GM21528 (cell line): ENCODE results near the gene SLC12A7.
"Not testable (repeated sequence)": the region's sequence is repeated elsewhere in the genome, so short reads cannot be mapped to it uniquely, and the experiment has no call there.

Source experiments
- ATAC-seq: cut with Tn5 transposase; IDR thresholded peaks from one replicate; pipeline ENCODE4 v1.9.1; 2021; ENCODE audit warnings: mild to moderate bottlenecking, moderate library complexity; ENCODE audit not compliant: unreplicated experiment, low FRiP score

Gene SLC12A7

DNA sequence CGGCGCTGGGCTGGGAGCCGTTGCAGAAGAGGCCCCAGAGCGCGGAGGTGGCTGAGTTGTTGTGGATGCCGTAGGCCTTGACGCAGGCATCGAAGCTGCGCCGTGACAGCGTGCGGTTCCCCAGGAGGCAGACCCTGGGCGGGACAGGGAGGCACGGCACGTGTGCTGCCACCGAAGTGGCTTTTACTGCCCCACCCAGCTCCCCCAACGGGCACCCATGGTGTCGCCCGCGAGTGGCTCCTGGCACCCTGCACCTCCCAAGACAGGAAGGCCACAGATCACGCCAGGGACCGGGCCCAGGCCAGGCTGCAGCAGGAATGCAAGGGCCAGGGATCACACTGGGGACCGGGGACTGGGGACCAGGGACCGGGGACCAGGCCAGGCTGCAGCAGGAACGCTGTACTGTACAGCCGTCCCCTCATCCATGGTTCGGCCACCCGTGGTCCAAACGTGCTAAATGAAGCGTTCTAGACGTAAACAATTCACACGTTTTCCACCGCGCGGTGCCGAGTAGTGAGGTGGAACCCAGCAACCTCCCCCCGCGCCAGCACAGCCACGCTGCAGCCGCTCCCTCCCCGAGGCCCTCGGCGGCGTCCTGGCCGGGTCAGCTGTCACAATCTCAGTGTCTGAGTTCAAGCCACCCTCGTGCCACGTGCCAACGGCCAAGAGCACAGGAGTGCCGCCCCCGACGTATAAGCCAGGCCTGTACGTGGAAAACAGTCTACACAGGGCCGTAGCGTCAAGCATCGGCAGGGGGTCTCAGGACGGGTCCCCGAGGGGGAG, 27.8 kb downstream of the SLC12A7 start:
- ATAC-seq, result no peak

DNA sequence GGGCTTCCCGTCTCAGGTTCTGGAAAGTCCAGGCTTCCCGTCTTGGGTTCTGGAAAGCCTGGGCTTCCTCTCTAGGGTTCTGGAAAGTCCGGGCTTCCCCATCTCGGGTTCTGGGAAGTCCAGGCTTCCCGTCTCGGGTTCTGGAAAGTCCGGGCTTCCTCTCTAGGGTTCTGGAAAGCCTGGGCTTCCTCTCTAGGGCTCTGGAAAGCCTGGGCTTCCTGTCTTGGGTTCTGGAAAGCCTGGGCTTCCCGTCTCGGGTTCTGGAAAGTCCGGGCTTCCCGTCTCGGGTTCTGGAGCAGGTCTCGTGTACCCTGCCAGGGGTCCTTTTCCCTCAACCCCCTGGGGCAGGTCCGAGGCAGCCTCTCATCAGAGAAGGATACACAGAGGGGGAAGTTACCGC, 28.8 kb downstream of the SLC12A7 start:
- ATAC-seq, result not testable (repeated sequence)

DNA sequence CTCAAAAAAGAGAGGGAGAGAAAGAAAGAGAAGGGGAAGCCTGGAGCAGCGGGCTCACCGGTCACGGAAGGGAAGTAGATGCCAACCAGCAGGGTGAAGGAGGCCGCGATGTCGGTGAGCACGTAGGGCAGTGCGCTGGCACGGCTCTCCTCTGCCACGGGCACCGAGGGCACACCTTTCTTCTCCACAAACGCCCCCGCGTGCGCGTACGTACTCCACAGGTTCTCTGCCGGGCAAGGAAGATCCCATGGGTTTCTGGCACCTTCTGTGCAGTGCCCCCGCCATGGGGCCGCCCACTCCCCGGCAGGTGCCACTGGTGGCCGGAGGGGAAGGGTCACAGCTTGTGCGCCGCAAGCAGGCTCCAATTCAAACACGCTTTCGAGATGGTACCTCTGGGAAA, 30.3 kb downstream of the SLC12A7 start:
- ATAC-seq, result no peak

DNA sequence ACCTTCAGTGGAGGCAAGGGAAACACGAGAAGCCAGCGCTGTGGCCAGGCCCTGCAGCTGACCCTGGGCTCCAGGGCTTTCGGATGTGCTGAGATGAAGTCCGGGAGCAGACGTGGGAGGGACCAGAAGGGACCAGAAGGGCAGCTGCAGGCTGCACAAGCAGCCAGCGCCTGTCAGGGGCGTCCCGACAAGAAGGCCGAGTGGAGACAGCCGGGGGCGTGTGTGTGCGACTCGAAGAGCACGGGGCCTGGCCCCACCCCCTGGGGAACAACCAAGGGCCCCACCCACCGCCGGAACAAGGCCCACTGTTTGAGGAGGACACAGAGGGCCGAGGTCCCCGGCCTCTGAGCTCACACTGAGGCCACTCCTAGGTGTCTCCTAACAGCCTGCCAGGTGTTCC, 31.4 kb downstream of the SLC12A7 start:
- ATAC-seq, result no peak

DNA sequence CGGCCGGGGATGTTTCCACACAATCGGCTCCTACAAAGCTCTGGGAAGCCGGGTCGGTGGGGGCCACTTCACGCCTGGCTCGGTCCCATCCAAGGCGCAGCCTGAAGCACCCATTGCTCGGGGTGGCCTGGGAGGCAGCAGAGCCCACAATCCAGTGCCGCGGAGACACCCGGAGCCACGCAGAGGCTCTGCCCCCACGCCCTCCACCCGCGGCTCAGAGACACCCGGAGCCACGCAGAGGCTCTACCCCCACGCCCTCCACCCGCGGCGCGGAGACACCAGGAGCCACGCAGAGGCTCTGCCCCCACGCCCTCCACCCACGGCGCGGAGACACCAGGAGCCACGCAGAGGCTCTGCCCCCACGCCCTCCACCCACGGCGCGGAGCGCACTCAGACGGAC, 31.9 kb downstream of the SLC12A7 start:
- no peak for ATAC-seq

DNA sequence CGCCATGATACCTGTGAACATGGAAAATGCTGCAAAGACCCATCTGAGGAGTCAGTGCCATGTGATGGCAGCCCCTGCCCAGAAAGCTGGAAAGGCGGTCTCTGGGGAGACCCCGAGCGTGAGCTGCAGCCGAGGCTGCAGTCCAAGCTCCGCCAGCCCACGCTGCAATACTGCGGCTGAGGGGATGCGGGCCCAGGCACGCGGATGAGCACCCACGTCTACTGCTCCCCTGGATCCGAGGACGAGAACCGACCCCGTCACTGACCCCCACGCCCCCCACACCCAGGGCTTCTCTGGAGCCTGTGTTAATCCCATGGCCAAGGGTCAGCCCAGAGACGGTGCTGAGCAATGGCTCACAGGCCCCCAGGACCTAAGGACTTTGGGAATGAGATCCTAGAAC, 32.4 kb downstream of the SLC12A7 start:
- ATAC-seq, result no peak

DNA sequence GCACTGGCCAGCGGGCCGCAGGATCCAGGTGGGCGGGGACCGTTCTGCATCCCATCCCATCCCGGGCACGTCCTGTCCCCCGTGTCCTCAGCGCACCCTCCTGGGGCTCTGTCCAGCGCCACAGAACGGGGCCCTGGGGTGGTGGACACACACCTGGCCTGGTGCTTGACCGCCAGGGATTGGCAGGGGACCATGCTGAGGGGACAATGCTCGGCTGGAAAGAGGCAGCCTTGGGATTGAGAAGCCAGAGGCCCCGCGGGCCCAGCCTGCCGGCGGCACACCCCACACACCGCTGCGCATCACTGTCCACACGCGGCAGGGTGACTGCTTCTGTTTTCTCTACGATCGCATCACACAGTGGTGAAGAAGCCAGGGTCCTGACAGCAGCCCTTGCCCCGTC, 33.0 kb downstream of the SLC12A7 start:
- no peak for ATAC-seq

DNA sequence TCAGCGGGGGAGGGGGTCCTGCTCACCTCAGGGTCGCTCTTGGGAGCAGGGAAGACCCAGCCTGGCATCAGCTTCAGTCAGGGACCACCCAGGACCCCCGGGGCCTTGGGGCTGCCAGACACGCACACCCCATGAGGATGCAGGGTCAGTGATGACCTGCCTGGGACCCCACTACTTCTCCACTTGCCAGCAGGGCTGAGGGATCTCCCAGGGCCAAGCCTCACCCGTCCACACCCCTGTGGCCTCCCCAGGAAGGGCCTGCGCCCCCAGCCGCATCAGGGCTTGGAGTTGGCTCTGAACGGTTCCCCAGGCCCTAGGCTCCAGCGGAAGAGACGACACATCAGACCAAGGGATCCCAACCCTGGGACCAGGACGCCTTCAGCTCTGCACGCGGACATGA, 33.7 kb downstream of the SLC12A7 start:
- ATAC-seq, result no peak

DNA sequence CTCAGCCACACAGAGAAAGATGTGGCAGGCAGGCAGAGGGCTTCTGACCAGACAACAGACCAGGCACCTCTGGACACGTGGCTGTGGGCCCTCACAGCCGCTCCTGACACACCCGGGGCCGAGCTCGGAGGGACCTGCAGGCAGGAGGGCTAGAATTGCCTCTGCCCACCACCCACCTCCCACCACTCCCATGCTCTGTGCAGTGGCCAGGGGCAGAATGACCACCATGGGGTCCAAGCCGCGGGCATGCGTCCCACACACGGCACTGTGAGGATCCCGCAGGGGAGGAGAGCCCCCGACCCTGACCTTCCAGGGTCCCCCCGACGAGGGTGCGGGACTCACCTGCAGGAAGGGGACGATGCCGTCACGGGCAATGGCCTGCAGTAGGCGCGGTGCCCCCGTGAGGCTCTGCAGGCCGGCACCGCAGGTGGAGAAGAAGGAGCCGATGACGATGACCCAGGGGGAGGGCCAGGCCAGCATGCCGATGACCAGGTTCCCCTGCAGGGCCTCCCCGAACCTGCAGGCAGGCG, 34.3 kb downstream of the SLC12A7 start:
- no peak for ATAC-seq

DNA sequence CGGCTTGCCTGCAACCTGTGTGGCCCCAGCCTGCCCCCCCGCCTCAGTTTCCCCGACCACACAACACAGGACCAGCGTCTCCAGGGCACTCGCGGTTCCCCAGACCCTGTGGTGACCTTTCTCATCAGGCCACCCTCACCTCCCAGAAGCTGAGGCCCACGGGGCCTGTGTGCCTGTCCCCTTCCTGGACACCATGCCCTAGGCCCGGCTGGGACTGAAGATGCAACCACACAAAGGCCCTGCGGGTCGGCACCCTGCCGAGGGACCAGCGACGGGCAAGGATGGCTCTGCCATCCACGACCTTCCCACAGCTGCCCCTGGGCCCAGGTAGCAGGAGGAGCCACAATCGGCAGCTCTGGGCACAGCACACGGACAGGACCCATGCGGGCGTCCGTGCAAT, 34.8 kb downstream of the SLC12A7 start:
- ATAC-seq, result no peak

DNA sequence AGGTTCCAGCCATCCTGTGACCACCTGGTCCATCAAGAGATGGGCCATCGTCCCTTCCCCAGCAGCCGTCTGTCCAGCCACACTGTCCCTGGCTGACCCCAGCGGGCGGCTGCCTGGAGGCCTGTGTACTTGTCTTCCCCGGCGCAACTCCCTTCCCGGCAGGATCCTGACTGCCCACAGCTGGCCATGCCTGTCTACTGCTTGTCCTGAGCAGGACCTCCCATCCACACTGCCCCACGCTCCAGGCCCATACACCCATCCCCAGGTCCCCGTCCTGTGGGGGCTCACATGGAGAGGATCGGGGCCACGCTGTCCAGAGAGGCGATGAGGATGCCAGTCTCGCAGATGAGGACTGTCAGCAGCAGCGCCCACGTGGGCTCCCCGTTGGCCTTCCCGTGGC, 35.5 kb downstream of the SLC12A7 start:
- no peak for ATAC-seq

DNA sequence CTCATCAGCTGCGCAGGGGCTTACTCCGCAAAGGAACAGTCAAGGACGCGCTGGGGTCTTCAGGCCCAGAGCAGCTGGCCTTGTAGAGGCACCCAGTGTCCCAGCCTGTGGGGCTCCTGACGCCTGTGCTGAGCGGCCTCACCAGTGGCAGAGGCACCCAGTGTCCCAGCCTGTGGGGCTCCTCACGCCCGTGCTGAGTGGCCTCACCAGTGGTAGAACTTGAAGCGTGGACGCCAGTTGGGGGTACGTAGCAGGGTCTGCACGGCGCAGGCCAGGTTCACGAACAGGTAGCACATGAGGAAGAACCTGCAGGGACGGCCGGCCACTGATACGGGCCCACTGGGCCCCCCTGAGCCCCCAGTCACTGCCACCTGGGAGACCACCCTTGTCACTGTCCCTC, 35.9 kb downstream of the SLC12A7 start:
- ATAC-seq, result no peak

DNA sequence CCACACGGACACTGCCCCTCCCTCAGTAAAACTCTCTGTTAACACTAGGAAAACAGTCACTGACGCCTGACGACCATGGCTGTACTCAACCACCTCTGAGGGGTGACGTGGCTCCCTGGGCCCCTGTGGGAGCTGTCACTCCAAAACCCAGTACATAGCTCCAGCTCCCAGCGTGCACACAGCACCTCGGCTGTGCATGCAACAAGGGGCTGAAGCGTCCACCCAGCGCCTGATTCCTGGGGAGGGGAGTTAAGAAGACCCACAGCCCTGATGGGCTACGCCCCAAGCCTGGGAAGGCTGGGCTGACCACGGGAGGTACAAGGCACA, 36.3 kb downstream of the SLC12A7 start:
- ATAC-seq, result no peak

DNA sequence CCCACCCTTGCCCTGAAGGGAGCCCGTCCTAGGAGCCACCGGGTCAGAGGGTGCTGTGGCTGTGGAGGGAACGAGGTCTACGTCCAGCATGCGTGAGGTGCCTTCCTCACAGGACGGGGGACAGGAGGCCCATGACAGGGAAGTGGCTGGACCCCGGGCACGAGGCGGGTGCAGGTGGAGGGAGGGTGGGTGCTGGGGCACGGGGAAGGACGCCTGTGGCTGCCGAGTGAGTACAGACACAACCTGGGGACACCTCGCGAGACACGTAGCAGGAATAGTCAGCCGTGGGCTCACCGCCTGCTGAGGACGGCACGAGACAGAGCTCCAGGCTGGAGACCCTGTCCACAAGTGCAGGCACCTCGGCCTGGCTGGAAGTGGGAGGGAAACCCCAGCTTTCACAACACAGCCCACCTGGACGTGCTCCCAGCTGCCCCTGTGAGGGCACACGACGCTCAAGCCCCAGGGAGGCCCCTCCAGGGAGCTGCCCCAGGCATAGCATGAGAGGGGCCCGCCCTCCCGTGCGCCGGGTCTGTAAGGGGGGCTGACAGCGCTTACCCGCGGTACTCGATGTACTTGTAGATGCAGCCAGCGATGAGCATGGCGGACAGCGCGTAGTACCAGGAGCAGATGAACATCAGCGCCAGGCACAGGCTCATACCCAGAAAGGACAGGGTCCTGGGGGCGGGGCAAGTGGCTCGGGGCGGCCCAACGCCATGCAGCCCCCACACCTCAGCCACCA, 36.9 kb downstream of the SLC12A7 start:
- no peak for ATAC-seq

DNA sequence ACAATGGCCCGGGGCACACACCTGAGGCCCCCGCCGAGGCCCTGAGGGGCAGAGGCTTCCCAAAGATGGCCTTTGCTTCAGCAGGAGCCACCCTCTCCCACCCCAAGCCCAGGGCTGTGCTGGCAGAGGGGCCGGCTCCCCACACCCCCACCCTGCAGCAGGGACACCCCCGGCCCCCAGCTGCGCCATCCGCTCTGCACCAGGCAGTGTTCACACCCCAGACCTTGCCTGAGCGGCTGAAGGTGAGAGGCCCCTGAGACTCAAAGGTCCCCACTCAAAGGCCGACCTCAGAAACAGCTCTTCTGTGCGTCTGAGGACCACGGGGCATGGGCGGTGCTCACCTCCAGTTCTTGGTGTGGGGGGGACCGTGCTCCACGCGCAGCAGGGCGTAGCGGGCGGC, 37.6 kb downstream of the SLC12A7 start:
- no peak for ATAC-seq

DNA sequence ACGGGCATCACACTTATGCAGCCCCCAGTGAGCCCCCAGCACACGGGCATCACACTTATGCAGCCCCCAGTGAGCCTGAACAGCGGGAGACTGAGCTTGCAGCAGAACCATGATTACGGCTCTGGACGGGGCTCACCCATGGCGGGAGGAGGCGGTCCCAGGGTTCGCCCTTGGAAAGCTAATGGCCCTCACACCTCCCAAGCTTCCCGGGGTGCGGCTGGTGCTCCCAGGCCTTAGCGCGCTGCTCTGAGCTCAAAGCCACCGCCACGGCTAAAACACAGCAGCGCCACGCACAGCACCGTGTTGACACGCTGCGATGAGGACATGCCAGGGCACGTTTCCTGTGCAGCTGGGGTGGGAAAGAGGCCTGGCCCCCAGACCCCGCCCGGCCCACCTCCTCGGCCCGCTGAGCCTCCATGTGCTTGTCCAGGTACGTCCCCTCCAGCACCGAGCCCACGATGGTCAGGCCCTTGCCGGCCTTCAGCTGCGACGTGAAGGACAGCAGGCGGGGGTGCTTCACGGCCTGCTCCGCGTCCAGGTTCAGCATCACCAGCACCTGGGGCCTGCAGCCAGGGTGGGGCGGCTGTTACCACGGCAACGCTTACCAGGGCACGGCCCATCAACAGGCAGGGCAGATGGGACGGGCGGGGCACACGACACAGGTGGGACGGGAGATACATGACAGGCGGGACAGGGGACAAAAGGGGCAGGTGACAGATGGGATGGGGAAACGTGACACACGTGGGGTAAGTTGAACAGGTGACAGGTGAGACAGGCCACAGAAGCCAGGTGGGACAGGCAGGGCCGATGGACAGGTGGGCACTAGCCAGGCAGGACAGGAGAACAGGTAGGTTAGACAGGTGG, 38.4 kb downstream of the SLC12A7 start:
- no peak for ATAC-seq

DNA sequence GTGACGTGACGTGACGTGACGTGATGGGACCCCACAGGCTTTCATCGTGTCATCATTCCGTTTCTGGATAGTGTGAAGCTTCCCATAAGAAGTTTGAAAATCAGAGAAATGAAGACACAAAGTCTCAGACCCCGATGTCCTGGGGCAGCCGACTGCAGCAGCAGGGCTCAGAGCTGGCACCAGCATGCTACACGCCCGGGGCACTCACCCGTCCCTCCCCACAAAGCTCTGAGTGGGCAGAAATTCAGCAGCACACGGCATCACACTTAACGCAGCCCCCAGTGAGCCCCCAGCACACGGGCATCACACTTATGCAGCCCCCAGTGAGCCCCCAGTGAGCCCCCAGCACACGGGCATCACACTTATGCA, 42.2 kb downstream of the SLC12A7 start:
- no peak for ATAC-seq

DNA sequence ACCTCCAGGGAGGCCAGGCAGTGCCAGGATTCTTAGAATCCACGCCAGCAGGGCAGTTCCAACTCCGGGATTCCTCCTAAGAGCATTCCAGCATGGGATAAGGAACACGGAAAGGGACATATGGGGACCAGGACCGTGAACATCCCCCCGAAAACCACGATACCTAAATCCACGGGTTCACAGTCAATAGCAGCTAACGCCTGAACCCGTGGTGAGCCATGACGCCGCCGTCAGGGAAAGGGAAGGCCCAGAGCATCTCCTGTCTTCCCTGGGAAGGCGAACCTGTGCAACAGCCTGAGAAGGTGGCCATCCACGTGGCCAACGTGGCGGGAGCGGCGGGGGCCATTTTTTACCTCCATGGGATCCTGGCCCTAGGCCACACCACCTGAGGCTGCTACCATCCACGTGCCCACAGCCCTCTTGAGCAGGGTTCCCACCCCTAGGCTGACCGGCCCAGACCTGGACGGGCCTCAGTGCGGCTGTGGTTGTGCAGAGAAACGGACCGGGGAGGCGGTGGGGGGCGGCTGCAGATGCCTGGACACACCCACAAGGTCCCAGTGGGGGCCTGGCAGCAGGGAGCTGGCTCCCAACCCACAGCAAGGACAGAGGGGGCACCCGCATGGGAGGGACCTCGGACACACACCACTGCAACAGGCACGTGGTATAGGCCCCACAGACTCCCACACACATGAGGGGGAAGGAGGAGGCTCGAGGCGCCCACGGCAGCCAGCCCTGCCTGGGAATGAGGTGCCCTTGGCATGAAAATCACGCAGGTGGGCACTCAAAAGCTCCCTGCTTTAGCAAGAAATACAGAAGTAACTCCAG, 42.8 kb downstream of the SLC12A7 start:
- ATAC-seq, result no peak

DNA sequence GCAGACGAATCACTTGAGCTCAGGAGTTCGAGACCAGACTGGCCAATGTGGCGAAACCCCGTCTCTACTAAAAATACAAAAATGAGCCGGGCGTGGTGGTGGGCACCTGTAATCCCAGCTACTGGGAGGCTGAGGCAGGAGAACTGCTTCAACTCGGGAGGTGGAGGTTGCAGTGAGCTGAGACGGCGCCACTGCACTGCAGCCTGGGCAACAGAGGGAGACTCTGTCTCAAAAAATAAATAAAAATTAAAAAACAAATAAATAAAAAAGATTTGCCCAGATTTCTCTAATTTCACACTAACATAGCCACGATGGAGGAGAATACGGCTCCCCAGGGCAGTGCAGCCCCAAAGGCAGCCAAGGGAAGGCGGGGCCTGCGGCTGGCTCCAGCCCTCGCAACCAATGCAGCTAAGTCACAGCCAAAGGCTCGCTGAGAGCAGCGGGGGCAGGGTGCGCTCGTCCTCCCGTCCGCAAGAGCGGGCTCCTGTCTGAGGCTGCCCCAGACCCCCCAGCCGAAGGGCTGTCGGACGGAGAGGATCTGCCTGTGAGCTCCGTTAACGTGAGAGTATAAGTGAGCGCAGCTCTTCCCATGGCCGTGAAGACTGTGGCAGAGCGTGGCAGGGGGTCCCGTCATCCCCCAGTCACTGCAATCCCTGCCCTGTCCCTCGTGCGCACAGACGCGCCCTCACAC, 43.5 kb downstream of the SLC12A7 start:
- ATAC-seq, result no peak
